NB4 (cell line): ENCODE measurements around the gene LAMC2.
A peak's percentile ranks its signal among the peaks of the same experiment; 100 is the strongest.

Source experiments
- DNase-seq: peaks from one replicate; pipeline ENCODE4 v3.0.0; 2010; ENCODE audit warnings: low read depth
- H3K4me3 ChIP-seq: one replicate; pipeline ENCODE4 v1.5.1; 2011; ENCODE audit warnings: mild to moderate bottlenecking, low read depth, low read length, moderate library complexity
- CTCF ChIP-seq: IDR thresholded peaks from one replicate; pipeline ENCODE4 v1.5.1; 2012; ENCODE audit warnings: low read depth, low read length
- MAX ChIP-seq: IDR thresholded peaks from 2 replicates; pipeline ENCODE4 v1.6.1; 2011; ENCODE audit warnings: low read depth, low read length
- MYC ChIP-seq: IDR thresholded peaks from 2 replicates; pipeline ENCODE4 v1.6.1; 2011; ENCODE audit warnings: low read depth, low read length
- POLR2A ChIP-seq: IDR thresholded peaks from 2 replicates; pipeline ENCODE4 v1.6.1; 2011; ENCODE audit warnings: mild to moderate bottlenecking; ENCODE audit not compliant: insufficient read length; ENCODE audit errors: extremely low read depth

LAMC2 gene

GRCh38 chr1:183235503-183235902 is 49.4 kb downstream of the LAMC2 start:
- TF ChIP-seq MYC (no peak), CTCF (no peak), POLR2A (no peak), MAX (no peak)
- DNase-seq: no peak
- H3K4me3 ChIP-seq: no peak overlapping the region

- DNase-seq: no peak
- TF ChIP-seq MAX (no peak), CTCF (no peak), POLR2A (no peak), MYC (no peak)
- H3K4me3 ChIP-seq: no peak overlapping the region
Observed at GRCh38 chr1:183236158-183236725, 50.2 kb downstream of the LAMC2 start.

GRCh38 chr1:183237046-183237445 is 51.0 kb downstream of the LAMC2 start:
- no peak for DNase-seq
- TF ChIP-seq CTCF (no peak), POLR2A (no peak), MYC (no peak), MAX (no peak)
- no peak overlapping the region for H3K4me3 ChIP-seq

GRCh38 chr1:183238071-183238470 is 52.0 kb downstream of the LAMC2 start:
- DNase-seq: no peak
- H3K4me3 ChIP-seq: no peak overlapping the region
- TF ChIP-seq MAX (no peak), POLR2A (no peak), MYC (no peak), CTCF (no peak)

- no peak for TF ChIP-seq MYC
- no peak for TF ChIP-seq CTCF
- TF ChIP-seq POLR2A: no peak
- TF ChIP-seq MAX: no peak
- H3K4me3 ChIP-seq: no peak overlapping the region
- peak; percentile 39 for DNase-seq
Observed at GRCh38 chr1:183239220-183239742, 53.2 kb downstream of the LAMC2 start.
